HG03565 (cell line): Measurements from ENCODE around the gene BRSK2.
"Not testable (repeated sequence)": the region's sequence is repeated elsewhere in the genome, so short reads cannot be mapped to it uniquely, and the experiment has no call there.

Source experiments
- ATAC-seq: cut with Tn5 transposase; IDR thresholded peaks from one replicate; pipeline ENCODE4 v1.9.1; 2021; ENCODE audit warnings: mild to moderate bottlenecking, moderate library complexity; ENCODE audit not compliant: unreplicated experiment

The BRSK2 gene

GRCh38 chr11:1433568-1433967 lies 43.8 kb downstream of the BRSK2 start:
- no peak for ATAC-seq

GRCh38 chr11:1433977-1434640 lies 44.4 kb downstream of the BRSK2 start:
- no peak for ATAC-seq

GRCh38 chr11:1435479-1435819 lies 45.7 kb downstream of the BRSK2 start:
- not testable (repeated sequence) for ATAC-seq

GRCh38 chr11:1435820-1436467 lies 46.2 kb downstream of the BRSK2 start:
- ATAC-seq, result no peak

GRCh38 chr11:1436468-1437039 lies 46.8 kb downstream of the BRSK2 start:
- no peak for ATAC-seq

GRCh38 chr11:1437500-1437899 lies 47.8 kb downstream of the BRSK2 start:
- no peak for ATAC-seq

- ATAC-seq, result no peak
Measured at GRCh38 chr11:1438261-1438966, 48.7 kb downstream of the BRSK2 start.

GRCh38 chr11:1438967-1439330 lies 49.2 kb downstream of the BRSK2 start:
- no peak for ATAC-seq

- no peak for ATAC-seq
Measured at GRCh38 chr11:1439341-1439740, 49.6 kb downstream of the BRSK2 start.

- no peak for ATAC-seq
Measured at GRCh38 chr11:1440066-1440465, 50.3 kb downstream of the BRSK2 start.

- ATAC-seq, result no peak
Measured at GRCh38 chr11:1440496-1440895, 50.8 kb downstream of the BRSK2 start.

GRCh38 chr11:1442163-1442562 lies 52.4 kb downstream of the BRSK2 start:
- ATAC-seq, result no peak

GRCh38 chr11:1442807-1443366 lies 53.2 kb downstream of the BRSK2 start:
- no peak for ATAC-seq

- no peak for ATAC-seq
Measured at GRCh38 chr11:1443737-1444136, 54.0 kb downstream of the BRSK2 start.

GRCh38 chr11:1444321-1444720 lies 54.6 kb downstream of the BRSK2 start:
- no peak for ATAC-seq

- ATAC-seq, result no peak
Measured at GRCh38 chr11:1444823-1445422, 55.2 kb downstream of the BRSK2 start.

GRCh38 chr11:1445741-1446445 lies 56.2 kb downstream of the BRSK2 start:
- no peak for ATAC-seq

GRCh38 chr11:1446623-1447022 lies 56.9 kb downstream of the BRSK2 start:
- ATAC-seq, result no peak

- no peak for ATAC-seq
Measured at GRCh38 chr11:1447845-1448825, 58.4 kb downstream of the BRSK2 start.
